ENCODE data around the gene MLLT6. TPM values are rescaled to one million over a fixed set of nuclear protein-coding genes. Genes with fewer than 3 reads are reported as not detected.

The MLLT6 gene
- polyA plus RNA-seq, 3 donors = 0.72 to 55.4 (median 0.82) TPM

- WGBS (ENCODE audit: insufficient coverage) = under 1% methylated on average over 85 of the region's 85 CpGs
- intact Hi-C loops (cut with micrococcal nuclease) = no loop called here
- peaks cover 0 to 27% (median 8%) of the 10 kb centered on the region in 7 donors for H3K9me3 Mint-ChIP-seq
- H3K27me3 Mint-ChIP-seq (ENCODE audit: low read depth in 3 of 3) = peaks cover 62 to 84% (median 78%) of the 10 kb centered on the region in 3 donors
- no peak overlapping the region for H3K27ac ChIP-seq (ENCODE audit: low read depth in 1 of 2, low read length in 2 of 2)
- no peaks in the 10 kb centered on the region for H3K79me2 ChIP-seq (ENCODE audit: insufficient read depth, low read length)
- DNase-seq = peak in 1 of 3 donors; percentile 28
- no peaks in the 10 kb centered on the region for H3K36me3 ChIP-seq (replicated peaks in 1 of 2; ENCODE audit: control insufficient read depth in 1 of 2, insufficient read depth in 2 of 2, low read length in 2 of 2)
- peaks cover 0 to 13% of the 10 kb centered on the region in 2 donors for H3K9me3 ChIP-seq (replicated peaks in 1 of 2; ENCODE audit: control insufficient read depth in 1 of 2, insufficient read depth in 1 of 2, low read length in 2 of 2)
- H3K9ac ChIP-seq (ENCODE audit: insufficient read depth, low read length, poor library complexity, severe bottlenecking) = peak overlapping the region; percentile 44
- H4K20me1 ChIP-seq (ENCODE audit: insufficient read depth, low read length) = no peaks in the 10 kb centered on the region
- no peak overlapping the region for H3K27ac Mint-ChIP-seq
- peak overlapping the region; percentile 83 for H3K4me2 ChIP-seq (replicated peaks; ENCODE audit: extremely low read depth, low read length, poor library complexity, severe bottlenecking)
- H3K27me3 ChIP-seq (ENCODE audit: control insufficient read depth in 2 of 2, insufficient read depth in 2 of 2, low read length in 2 of 2) = peaks cover 60 to 63% of the 10 kb centered on the region in 2 donors
- H3K4me1 ChIP-seq (ENCODE audit: control insufficient read depth in 1 of 2, insufficient read depth in 2 of 2, low read length in 2 of 2) = peaks cover 16 to 30% of the 10 kb centered on the region in 2 donors
- H3K4me1 Mint-ChIP-seq = peaks cover 32% of the 10 kb centered on the region
- H3K36me3 Mint-ChIP-seq = peaks cover 7 to 20% of the 10 kb centered on the region in 2 donors
- H3K4me3 ChIP-seq (replicated peaks in 1 of 3; ENCODE audit: low read depth in 2 of 3, low read length in 3 of 3) = peak overlapping the region in 2 of 3 experiments; percentile 23 to 73
- no peak for TF ChIP-seq CTCF (IDR thresholded peaks at IDR 0.05)
- peak overlapping the region in 1 of 2 donors; percentile 35 for H3K4me3 Mint-ChIP-seq
- peak overlapping the region; percentile 76 for H2AFZ ChIP-seq (ENCODE audit: insufficient read depth, low read depth, low read length, poor library complexity, severe bottlenecking)
Observed at GRCh38 chr17:38674014-38674748, 30.9 kb upstream of the MLLT6 start.

GRCh38 chr17:38674749-38675615 is 30.1 kb upstream of the MLLT6 start, which contains the start of gene EPOP:
Gene EPOP, minus strand, starts transcription at chr17:38674957. Its CDS starts 462 bp downstream, at chr17:38674495.
- Mint-ChIP-seq H3K4me3 (peak within 1 kb of the TSS; percentile 28 to 82), H3K27ac (peak within 1 kb of the TSS in 1 of 7 donors; percentile 83), H3K27me3 (ENCODE audit: low read depth in 3 of 3) (peaks cover 54 to 76% (median 76%) of the 10 kb centered on the region in 3 donors), H3K9me3 (peaks cover 0 to 25% (median 7%) of the 10 kb centered on the region in 7 donors), H3K36me3 (peaks cover 7 to 20% of the 10 kb centered on the region in 2 donors), H3K4me1 (peaks cover 32% of the 10 kb centered on the region)
- H3K4me2 ChIP-seq (replicated peaks; ENCODE audit: extremely low read depth, low read length, poor library complexity, severe bottlenecking) = peak within 1 kb of the TSS; percentile 83
- peak within 1 kb of the TSS; percentile 44 for H3K9ac ChIP-seq (ENCODE audit: insufficient read depth, low read length, poor library complexity, severe bottlenecking)
- peaks cover 52 to 55% of the 10 kb centered on the region in 2 donors for H3K27me3 ChIP-seq (ENCODE audit: control insufficient read depth in 2 of 2, insufficient read depth in 2 of 2, low read length in 2 of 2)
- no peaks in the 10 kb centered on the region for H4K20me1 ChIP-seq (ENCODE audit: insufficient read depth, low read length)
- no peaks in the 10 kb centered on the region for H3K79me2 ChIP-seq (ENCODE audit: insufficient read depth, low read length)
- no peak within 1 kb of the TSS for H3K27ac ChIP-seq (ENCODE audit: low read depth in 1 of 2, low read length in 2 of 2)
- WGBS (ENCODE audit: insufficient coverage) = 2% methylated on average over 78 of the region's 80 CpGs
- no peaks in the 10 kb centered on the region for H3K36me3 ChIP-seq (replicated peaks in 1 of 2; ENCODE audit: control insufficient read depth in 1 of 2, insufficient read depth in 2 of 2, low read length in 2 of 2)
- H3K4me3 ChIP-seq (replicated peaks in 1 of 3; ENCODE audit: low read depth in 2 of 3, low read length in 3 of 3) = peak within 1 kb of the TSS in 2 of 3 experiments; percentile 23 to 73
- no peak for TF ChIP-seq CTCF (IDR thresholded peaks at IDR 0.05)
- peak; percentile 73 to 84 (median 75) for DNase-seq
- H2AFZ ChIP-seq (ENCODE audit: insufficient read depth, low read depth, low read length, poor library complexity, severe bottlenecking) = peak within 1 kb of the TSS; percentile 76
- peaks cover 0 to 13% of the 10 kb centered on the region in 2 donors for H3K9me3 ChIP-seq (replicated peaks in 1 of 2; ENCODE audit: control insufficient read depth in 1 of 2, insufficient read depth in 1 of 2, low read length in 2 of 2)
- peaks cover 16 to 30% of the 10 kb centered on the region in 2 donors for H3K4me1 ChIP-seq (ENCODE audit: control insufficient read depth in 1 of 2, insufficient read depth in 2 of 2, low read length in 2 of 2)
- intact Hi-C loops (cut with micrococcal nuclease) = loop anchor here in 1 of 2 donors (5.0 kb wide), 1 partner anchor 77 kb away; the partner anchor contains the start of gene PSMB3
